ENCODE measurements around the gene PDXP. TPM values are rescaled to one million over a fixed set of nuclear protein-coding genes. Genes with fewer than 3 reads are reported as not detected.

Gene PDXP
- total RNA-seq, 2 donors from 2014 or later = 38.0 to 43.2 TPM

DNA sequence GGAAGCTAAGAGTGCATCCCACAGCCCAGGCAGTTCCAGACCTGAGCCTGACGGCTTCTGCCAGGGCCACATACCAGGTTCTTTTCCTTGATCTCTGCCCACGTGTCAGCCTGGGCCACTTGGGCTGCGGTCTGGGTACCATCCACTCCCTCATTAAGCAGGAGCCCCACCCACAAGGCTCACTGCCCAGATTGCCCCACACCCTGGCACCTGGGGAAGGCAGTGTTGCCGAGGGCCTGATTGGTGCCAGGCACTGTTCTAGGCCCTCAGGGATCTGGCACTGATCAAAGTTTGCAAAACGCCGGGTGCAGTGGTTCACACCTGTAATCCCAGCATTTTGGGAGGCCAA, 34.5 kb upstream of the PDXP start:
- peak overlapping the region; percentile 93 for H3K27ac Mint-ChIP-seq
- H3K4me1 Mint-ChIP-seq = peaks cover 21% of the 10 kb centered on the region
- H3K36me3 Mint-ChIP-seq (ENCODE audit: low read depth) = peaks cover 55% of the 10 kb centered on the region

GRCh38 chr22:37624876-37625275, 33.6 kb upstream of the PDXP start:
- Mint-ChIP-seq H3K27ac (peak overlapping the region; percentile 91), H3K4me1 (peaks cover 21% of the 10 kb centered on the region), H3K27me3 (no peaks in the 10 kb centered on the region), H3K9me3 (no peaks in the 10 kb centered on the region), H3K4me3 (peak overlapping the region; percentile 67), H3K36me3 (ENCODE audit: low read depth) (peaks cover 46% of the 10 kb centered on the region)
- no peak for ATAC-seq (replicated peaks)

More for the DNA sequence above, 34.5 kb upstream of the PDXP start:
- no peaks in the 10 kb centered on the region for H3K9me3 Mint-ChIP-seq
- H3K4me3 Mint-ChIP-seq = no peak overlapping the region
- ATAC-seq (replicated peaks) = no peak
- H3K27me3 Mint-ChIP-seq = no peaks in the 10 kb centered on the region

- Mint-ChIP-seq H3K27ac (peak overlapping the region; percentile 91), H3K9me3 (no peaks in the 10 kb centered on the region), H3K4me1 (peaks cover 21% of the 10 kb centered on the region), H3K27me3 (no peaks in the 10 kb centered on the region), H3K4me3 (peak overlapping the region; percentile 67), H3K36me3 (ENCODE audit: low read depth) (peaks cover 41% of the 10 kb centered on the region)
- no peak for ATAC-seq (replicated peaks)
These were observed 32.8 kb upstream of the PDXP start for GRCh38 chr22:37625737-37626136.

GRCh38 chr22:37626144-37626543, 32.4 kb upstream of the PDXP start:
- H3K27me3 Mint-ChIP-seq = no peaks in the 10 kb centered on the region
- peak overlapping the region; percentile 91 for H3K27ac Mint-ChIP-seq
- H3K4me3 Mint-ChIP-seq = peak overlapping the region; percentile 67
- peaks cover 21% of the 10 kb centered on the region for H3K4me1 Mint-ChIP-seq
- no peak for ATAC-seq (replicated peaks)
- H3K9me3 Mint-ChIP-seq = no peaks in the 10 kb centered on the region
- peaks cover 38% of the 10 kb centered on the region for H3K36me3 Mint-ChIP-seq (ENCODE audit: low read depth)

DNA sequence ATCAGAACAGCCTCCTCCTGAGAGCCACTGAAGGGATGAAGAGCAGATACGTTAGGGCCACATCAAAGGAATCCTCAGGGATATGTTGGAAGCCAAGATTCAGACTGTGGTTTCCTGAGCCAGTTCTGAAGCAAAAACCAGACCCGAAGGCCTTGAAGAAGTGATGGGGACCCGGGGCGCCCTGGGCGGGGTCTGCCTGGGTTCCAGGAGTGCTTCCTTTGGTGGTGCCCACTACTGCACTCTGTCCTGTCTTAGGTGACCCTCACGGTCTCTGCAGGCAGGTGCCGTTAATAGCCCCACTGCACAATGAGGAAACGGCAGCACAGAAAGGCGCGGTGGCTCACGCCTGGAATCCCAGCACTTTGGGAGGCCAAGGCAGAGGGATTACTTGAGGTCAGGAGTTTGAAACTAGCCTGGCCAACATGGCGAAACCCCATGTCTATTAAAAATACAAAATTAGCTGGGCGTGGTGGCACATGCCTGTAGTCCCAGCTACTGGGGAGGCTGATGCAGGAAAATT, 31.9 kb upstream of the PDXP start:
- no peak for ATAC-seq (replicated peaks)
- Mint-ChIP-seq H3K27ac (peak overlapping the region; percentile 91), H3K9me3 (no peaks in the 10 kb centered on the region), H3K4me1 (peaks cover 21% of the 10 kb centered on the region), H3K36me3 (ENCODE audit: low read depth) (peaks cover 38% of the 10 kb centered on the region), H3K27me3 (no peaks in the 10 kb centered on the region), H3K4me3 (peak overlapping the region; percentile 67)

DNA sequence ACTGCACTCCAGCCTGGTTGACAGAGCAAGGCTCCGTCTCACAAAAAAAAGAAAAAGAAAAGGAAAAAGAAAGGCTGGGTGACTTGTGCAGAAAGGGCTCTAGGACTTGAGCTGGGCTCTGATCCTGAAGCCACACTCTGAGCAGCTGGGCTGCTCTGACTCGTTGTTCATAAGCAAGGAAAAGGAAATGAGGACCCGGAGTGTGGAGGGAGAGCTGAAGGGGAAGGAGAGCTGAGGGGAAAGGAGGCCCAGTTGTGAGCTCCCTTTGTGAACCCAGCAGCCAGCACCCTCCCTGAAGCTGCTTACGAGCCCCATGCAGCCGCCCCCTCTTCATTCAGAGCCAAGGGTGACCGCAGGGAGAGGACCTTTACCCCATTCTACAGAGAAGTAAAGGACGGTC, 31.4 kb upstream of the PDXP start:
- Mint-ChIP-seq H3K36me3 (ENCODE audit: low read depth) (peaks cover 41% of the 10 kb centered on the region), H3K4me3 (peak overlapping the region; percentile 67), H3K27ac (peak overlapping the region; percentile 91), H3K9me3 (no peaks in the 10 kb centered on the region), H3K4me1 (peaks cover 21% of the 10 kb centered on the region), H3K27me3 (no peaks in the 10 kb centered on the region)
- peak; percentile 6 for ATAC-seq (replicated peaks)

- peak overlapping the region; percentile 91 for H3K27ac Mint-ChIP-seq
- peak overlapping the region; percentile 67 for H3K4me3 Mint-ChIP-seq
These were observed 31.0 kb upstream of the PDXP start for GRCh38 chr22:37627545-37627944.

GRCh38 chr22:37628830-37629229, 29.7 kb upstream of the PDXP start:
- H3K36me3 Mint-ChIP-seq (ENCODE audit: low read depth) = peaks cover 36% of the 10 kb centered on the region
- H3K27ac Mint-ChIP-seq = peak overlapping the region; percentile 91
- H3K9me3 Mint-ChIP-seq = no peaks in the 10 kb centered on the region
- no peaks in the 10 kb centered on the region for H3K27me3 Mint-ChIP-seq
- ATAC-seq (replicated peaks) = no peak
- no peak overlapping the region for H3K4me3 Mint-ChIP-seq
- H3K4me1 Mint-ChIP-seq = peaks cover 24% of the 10 kb centered on the region

More at GRCh38 chr22:37627545-37627944, 31.0 kb upstream of the PDXP start:
- Mint-ChIP-seq H3K36me3 (ENCODE audit: low read depth) (peaks cover 38% of the 10 kb centered on the region), H3K27me3 (no peaks in the 10 kb centered on the region), H3K9me3 (no peaks in the 10 kb centered on the region), H3K4me1 (peaks cover 21% of the 10 kb centered on the region)
- peak; percentile 62 for ATAC-seq (replicated peaks)

DNA sequence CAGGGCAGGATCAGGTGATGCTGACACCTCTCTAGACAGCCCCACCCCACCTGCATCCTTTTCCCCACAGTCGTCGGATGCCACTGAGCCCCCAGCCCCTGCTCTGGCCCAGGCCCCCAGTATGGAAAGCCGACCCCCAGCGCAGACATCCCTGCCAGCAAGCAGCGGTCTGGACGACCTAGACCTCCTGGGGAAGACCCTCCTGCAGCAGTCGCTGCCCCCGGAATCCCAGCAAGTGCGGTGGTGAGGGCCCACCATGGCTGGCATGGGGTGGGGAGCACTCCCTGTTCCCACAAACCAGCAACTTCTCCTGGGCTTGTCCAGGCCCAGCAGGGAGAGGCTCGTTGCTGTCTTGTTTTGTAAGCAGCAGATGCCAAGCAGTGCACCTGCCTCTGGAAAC, 28.6 kb upstream of the PDXP start:
- Mint-ChIP-seq H3K9me3 (no peaks in the 10 kb centered on the region), H3K36me3 (ENCODE audit: low read depth) (peaks cover 28% of the 10 kb centered on the region), H3K4me3 (no peak overlapping the region), H3K4me1 (peaks cover 34% of the 10 kb centered on the region), H3K27me3 (no peaks in the 10 kb centered on the region), H3K27ac (no peak overlapping the region)
- ATAC-seq (replicated peaks) = no peak

GRCh38 chr22:37630839-37631435, 27.6 kb upstream of the PDXP start:
- Mint-ChIP-seq H3K27me3 (no peaks in the 10 kb centered on the region), H3K27ac (peak overlapping the region; percentile 73), H3K36me3 (ENCODE audit: low read depth) (peaks cover 18% of the 10 kb centered on the region), H3K9me3 (no peaks in the 10 kb centered on the region), H3K4me1 (peaks cover 27% of the 10 kb centered on the region), H3K4me3 (no peak overlapping the region)
- ATAC-seq (replicated peaks) = no peak

DNA sequence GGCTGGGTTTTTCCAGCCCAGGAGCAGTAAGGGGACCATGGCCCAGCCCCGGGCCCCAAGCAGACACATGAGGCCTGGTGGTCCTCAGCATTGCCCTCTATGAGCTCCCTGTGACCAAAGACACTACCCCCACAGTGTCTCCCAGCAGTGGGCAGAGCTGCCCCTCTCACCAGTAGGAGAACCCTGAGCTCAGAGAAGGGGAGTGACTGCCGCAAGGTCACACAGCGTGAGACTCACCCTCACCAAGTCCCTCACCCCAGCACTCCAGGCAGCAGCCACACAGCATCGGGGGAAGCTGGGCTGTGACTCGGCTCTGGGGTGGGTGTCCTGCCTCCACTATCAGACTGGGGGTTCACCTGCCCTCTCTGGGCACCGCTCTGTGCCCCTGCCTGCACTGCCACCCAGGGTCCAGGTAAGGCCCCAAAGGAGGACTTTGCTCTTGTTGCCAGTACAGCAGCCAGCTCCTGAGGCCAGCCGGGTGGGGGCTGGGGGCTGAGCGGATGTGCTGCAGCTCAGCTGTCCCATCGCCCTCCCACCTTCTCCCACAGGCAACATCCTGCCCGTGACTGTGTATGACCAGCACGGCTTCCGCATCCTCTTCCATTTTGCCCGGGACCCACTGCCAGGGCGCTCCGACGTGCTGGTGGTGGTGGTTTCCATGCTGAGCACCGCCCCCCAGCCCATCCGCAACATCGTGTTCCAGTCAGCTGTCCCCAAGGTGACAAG, 26.9 kb upstream of the PDXP start:
- Mint-ChIP-seq H3K9me3 (no peaks in the 10 kb centered on the region), H3K36me3 (ENCODE audit: low read depth) (peaks cover 17% of the 10 kb centered on the region), H3K27me3 (no peaks in the 10 kb centered on the region), H3K27ac (peak overlapping the region; percentile 73), H3K4me1 (peaks cover 29% of the 10 kb centered on the region), H3K4me3 (peak overlapping the region; percentile 43)
- no peak for ATAC-seq (replicated peaks)

- peaks cover 17% of the 10 kb centered on the region for H3K36me3 Mint-ChIP-seq (ENCODE audit: low read depth)
- H3K4me1 Mint-ChIP-seq = peaks cover 28% of the 10 kb centered on the region
- no peak for ATAC-seq (replicated peaks)
- H3K4me3 Mint-ChIP-seq = peak overlapping the region; percentile 87
- H3K27me3 Mint-ChIP-seq = no peaks in the 10 kb centered on the region
- no peaks in the 10 kb centered on the region for H3K9me3 Mint-ChIP-seq
- H3K27ac Mint-ChIP-seq = peak overlapping the region; percentile 95
These were observed 26.1 kb upstream of the PDXP start for GRCh38 chr22:37632174-37633088.

GRCh38 chr22:37633089-37633624, 25.4 kb upstream of the PDXP start:
- peak; percentile 58 for ATAC-seq (replicated peaks)
- Mint-ChIP-seq H3K9me3 (no peaks in the 10 kb centered on the region), H3K27ac (peak overlapping the region; percentile 95), H3K4me3 (peak overlapping the region; percentile 87), H3K27me3 (no peaks in the 10 kb centered on the region), H3K36me3 (ENCODE audit: low read depth) (peaks cover 17% of the 10 kb centered on the region), H3K4me1 (peaks cover 28% of the 10 kb centered on the region)

Measured in activated T-helper 17 cell treated with anti-CD3 and anti-CD28 coated beads, Interleukin-2, amount 50 U/mL, for 72 hours (primary cell).